Measurements from ENCODE around the gene SPAAR.
"Not testable (repeated sequence)": the region's sequence is repeated elsewhere in the genome, so short reads cannot be mapped to it uniquely, and the experiment has no call there.

GRCh38 chr9:35897376-35898099 is 11.8 kb upstream of the SPAAR start:
- TF ChIP-seq, protein P1, sequence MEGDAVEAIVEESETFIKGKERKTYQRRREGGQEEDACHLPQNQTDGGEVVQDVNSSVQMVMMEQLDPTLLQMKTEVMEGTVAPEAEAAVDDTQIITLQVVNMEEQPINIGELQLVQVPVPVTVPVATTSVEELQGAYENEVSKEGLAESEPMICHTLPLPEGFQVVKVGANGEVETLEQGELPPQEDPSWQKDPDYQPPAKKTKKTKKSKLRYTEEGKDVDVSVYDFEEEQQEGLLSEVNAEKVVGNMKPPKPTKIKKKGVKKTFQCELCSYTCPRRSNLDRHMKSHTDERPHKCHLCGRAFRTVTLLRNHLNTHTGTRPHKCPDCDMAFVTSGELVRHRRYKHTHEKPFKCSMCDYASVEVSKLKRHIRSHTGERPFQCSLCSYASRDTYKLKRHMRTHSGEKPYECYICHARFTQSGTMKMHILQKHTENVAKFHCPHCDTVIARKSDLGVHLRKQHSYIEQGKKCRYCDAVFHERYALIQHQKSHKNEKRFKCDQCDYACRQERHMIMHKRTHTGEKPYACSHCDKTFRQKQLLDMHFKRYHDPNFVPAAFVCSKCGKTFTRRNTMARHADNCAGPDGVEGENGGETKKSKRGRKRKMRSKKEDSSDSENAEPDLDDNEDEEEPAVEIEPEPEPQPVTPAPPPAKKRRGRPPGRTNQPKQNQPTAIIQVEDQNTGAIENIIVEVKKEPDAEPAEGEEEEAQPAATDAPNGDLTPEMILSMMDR (IDR thresholded peaks at IDR 0.05) = not testable (repeated sequence)
- TF ChIP-seq POLR2AphosphoS5, TCF7L2 (IDR thresholded peaks at IDR 0.05; ENCODE audit: low read depth, low read length): not testable (repeated sequence)

Data from Panc1 (cell line).